ENCODE results near the gene PTGR2.

DNA sequence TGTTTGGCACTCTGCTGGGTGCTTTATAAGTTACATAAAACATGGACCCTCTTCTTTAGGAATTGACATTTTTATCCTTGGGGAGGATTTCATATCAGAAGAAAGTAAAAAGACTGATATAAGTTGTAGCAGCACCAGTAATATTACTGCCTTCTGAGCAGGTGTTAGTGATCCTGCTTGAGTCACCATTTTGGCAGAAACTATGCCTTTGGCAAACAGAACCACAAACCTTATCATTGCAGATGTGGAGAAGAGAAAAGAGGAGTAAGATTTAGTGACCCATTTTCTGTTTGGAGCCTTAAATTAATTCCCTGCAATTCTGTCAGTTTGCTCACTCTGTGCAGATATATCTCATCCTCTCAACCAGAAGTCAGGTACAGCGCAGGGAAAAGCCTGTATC is 58.0 kb downstream of the PTGR2 start:
- TF ChIP-seq, protein P1, sequence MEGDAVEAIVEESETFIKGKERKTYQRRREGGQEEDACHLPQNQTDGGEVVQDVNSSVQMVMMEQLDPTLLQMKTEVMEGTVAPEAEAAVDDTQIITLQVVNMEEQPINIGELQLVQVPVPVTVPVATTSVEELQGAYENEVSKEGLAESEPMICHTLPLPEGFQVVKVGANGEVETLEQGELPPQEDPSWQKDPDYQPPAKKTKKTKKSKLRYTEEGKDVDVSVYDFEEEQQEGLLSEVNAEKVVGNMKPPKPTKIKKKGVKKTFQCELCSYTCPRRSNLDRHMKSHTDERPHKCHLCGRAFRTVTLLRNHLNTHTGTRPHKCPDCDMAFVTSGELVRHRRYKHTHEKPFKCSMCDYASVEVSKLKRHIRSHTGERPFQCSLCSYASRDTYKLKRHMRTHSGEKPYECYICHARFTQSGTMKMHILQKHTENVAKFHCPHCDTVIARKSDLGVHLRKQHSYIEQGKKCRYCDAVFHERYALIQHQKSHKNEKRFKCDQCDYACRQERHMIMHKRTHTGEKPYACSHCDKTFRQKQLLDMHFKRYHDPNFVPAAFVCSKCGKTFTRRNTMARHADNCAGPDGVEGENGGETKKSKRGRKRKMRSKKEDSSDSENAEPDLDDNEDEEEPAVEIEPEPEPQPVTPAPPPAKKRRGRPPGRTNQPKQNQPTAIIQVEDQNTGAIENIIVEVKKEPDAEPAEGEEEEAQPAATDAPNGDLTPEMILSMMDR (IDR thresholded peaks at IDR 0.05; ENCODE audit: extremely low read depth in 1 of 2, insufficient read depth in 1 of 2, low read depth in 1 of 2, low read length in 2 of 2) = no peak
- no peak for TF ChIP-seq POLR2A (IDR thresholded peaks at IDR 0.05; ENCODE audit: low read depth, low read length)
- TF ChIP-seq EZH2 (IDR thresholded peaks at IDR 0.05; ENCODE audit: borderline replicate concordance, low read depth, low read length, severe bottlenecking) = no peak
- no peak for TF ChIP-seq POLR2AphosphoS5 (IDR thresholded peaks at IDR 0.05; ENCODE audit: insufficient read depth, low read depth, low read length)

Measured in endothelial cell of umbilical vein (primary cell).